IPS-NIHi7 (cell line): ENCODE data around the gene GLCCI1.
"Not testable (repeated sequence)": the region's sequence is repeated elsewhere in the genome, so short reads cannot be mapped to it uniquely, and the experiment has no call there.

Source experiments
- DNase-seq: peaks from one replicate; pipeline ENCODE4 v3.0.0; 2012; ENCODE audit warnings: mixed read lengths; ENCODE audit errors: extremely low spot score

The GLCCI1 gene

GRCh38 chr7:7989616-7990440 lies 21.2 kb downstream of the GLCCI1 start:
- DNase-seq, result no peak

- no peak for DNase-seq
Observed at GRCh38 chr7:7990441-7990761, 21.8 kb downstream of the GLCCI1 start.

GRCh38 chr7:7992506-7992905 lies 23.9 kb downstream of the GLCCI1 start:
- DNase-seq, result no peak

- not testable (repeated sequence) for DNase-seq
Observed at GRCh38 chr7:7995348-7995747, 26.8 kb downstream of the GLCCI1 start.

- peak; percentile 8 for DNase-seq
Observed at GRCh38 chr7:7996568-7996967, 28.0 kb downstream of the GLCCI1 start.

GRCh38 chr7:8000315-8000941 lies 31.8 kb downstream of the GLCCI1 start:
- DNase-seq, result no peak

GRCh38 chr7:8003077-8003476 lies 34.5 kb downstream of the GLCCI1 start:
- no peak for DNase-seq

GRCh38 chr7:8005279-8005678 lies 36.7 kb downstream of the GLCCI1 start:
- DNase-seq, result no peak

- DNase-seq, result no peak
Observed at GRCh38 chr7:8014399-8014798, 45.8 kb downstream of the GLCCI1 start.

GRCh38 chr7:8015100-8015745 lies 46.6 kb downstream of the GLCCI1 start:
- no peak for DNase-seq

- no peak for DNase-seq
Observed at GRCh38 chr7:8015746-8016120, 47.1 kb downstream of the GLCCI1 start.

- no peak for DNase-seq
Observed at GRCh38 chr7:8017423-8017822, 48.8 kb downstream of the GLCCI1 start.

GRCh38 chr7:8018961-8019360 lies 50.4 kb downstream of the GLCCI1 start:
- DNase-seq, result no peak

- no peak for DNase-seq
Observed at GRCh38 chr7:8022628-8023027, 54.0 kb downstream of the GLCCI1 start.

GRCh38 chr7:8035192-8035591 lies 66.6 kb downstream of the GLCCI1 start:
- no peak for DNase-seq

- DNase-seq, result peak; percentile 45
Observed at GRCh38 chr7:8035647-8036518, 67.3 kb downstream of the GLCCI1 start.

- DNase-seq, result no peak
Observed at GRCh38 chr7:8037151-8037550, 68.6 kb downstream of the GLCCI1 start.

- no peak for DNase-seq
Observed at GRCh38 chr7:8040768-8041369, 72.3 kb downstream of the GLCCI1 start.

- no peak for DNase-seq
Observed at GRCh38 chr7:8042796-8043535, 74.4 kb downstream of the GLCCI1 start.

GRCh38 chr7:8044761-8045430 lies 76.3 kb downstream of the GLCCI1 start:
- DNase-seq, result no peak
